Embryonic facial prominence (tissue), 1 donor: ENCODE results near the gene PRKN.

Source experiments
- DNase-seq: peaks from one replicate; pipeline ENCODE4 v3.0.0-alpha.2; 2016; ENCODE audit errors: extremely low spot score

The PRKN gene

GRCh38 chr6:162727322-162728182, at the start of gene PRKN, which contains the start of gene PACRG:
Gene PRKN, minus strand, starts transcription at chr6:162727766.
Gene PACRG, plus strand, starts transcription at chr6:162727974.
- peak; percentile 95 for DNase-seq

GRCh38 chr6:162777091-162777490, 49.5 kb upstream of the PRKN start:
- no peak for DNase-seq

- DNase-seq, result no peak
Measured at GRCh38 chr6:162773996-162774395, 46.4 kb upstream of the PRKN start.

- no peak for DNase-seq
Measured at GRCh38 chr6:162772466-162772865, 44.9 kb upstream of the PRKN start.

GRCh38 chr6:162770955-162771354, 43.4 kb upstream of the PRKN start:
- DNase-seq, result no peak

- DNase-seq, result no peak
Measured at GRCh38 chr6:162770136-162770535, 42.6 kb upstream of the PRKN start.

- no peak for DNase-seq
Measured at GRCh38 chr6:162753775-162754174, 26.2 kb upstream of the PRKN start.

- DNase-seq, result no peak
Measured at GRCh38 chr6:162751211-162751859, 23.8 kb upstream of the PRKN start.

- no peak for DNase-seq
Measured at GRCh38 chr6:162750776-162751175, 23.2 kb upstream of the PRKN start.

- DNase-seq, result no peak
Measured at GRCh38 chr6:162736961-162737360, 9.4 kb upstream of the PRKN start.

- DNase-seq, result no peak
Measured at GRCh38 chr6:162733489-162733888, 5.9 kb upstream of the PRKN start.

- no peak for DNase-seq
Measured at GRCh38 chr6:162730502-162730901, 2.9 kb upstream of the PRKN start.

GRCh38 chr6:162728706-162729105, 1.1 kb upstream of the PRKN start:
- no peak for DNase-seq

GRCh38 chr6:162728197-162728596, 631 bp upstream of the PRKN start:
- DNase-seq, result no peak

GRCh38 chr6:162726947-162727321, 632 bp downstream of the PRKN start:
- no peak for DNase-seq

- no peak for DNase-seq
Measured at GRCh38 chr6:162722633-162723032, 4.9 kb downstream of the PRKN start.

- no peak for DNase-seq
Measured at GRCh38 chr6:162722226-162722625, 5.3 kb downstream of the PRKN start.

- no peak for DNase-seq
Measured at GRCh38 chr6:162721404-162721687, 6.2 kb downstream of the PRKN start.

- DNase-seq, result no peak
Measured at GRCh38 chr6:162719528-162719927, 8.0 kb downstream of the PRKN start.

- no peak for DNase-seq
Measured at GRCh38 chr6:162715601-162716000, 12.0 kb downstream of the PRKN start.

- DNase-seq, result no peak
Measured at GRCh38 chr6:162713974-162714780, 13.4 kb downstream of the PRKN start.

GRCh38 chr6:162712694-162713093, 14.9 kb downstream of the PRKN start:
- no peak for DNase-seq

- no peak for DNase-seq
Measured at GRCh38 chr6:162711376-162711775, 16.2 kb downstream of the PRKN start.
